CD4-positive, alpha-beta memory T cell (primary cell): ENCODE data around the gene LRRC52. TPM values are rescaled to one million over a fixed set of nuclear protein-coding genes. Genes with fewer than 3 reads are reported as not detected.

ENCODE experiments used
- CTCF ChIA-PET: fragments of 350-600 bp; sonication (Branson Sonifier 250); formaldehyde crosslinking; loops from one replicate; lab custom pipeline; 2021; ENCODE audit warnings: inconsistent platforms; ENCODE audit not compliant: partially characterized antibody; lab: Charles Lee
- POLR2A ChIA-PET: fragments of 350-600 bp; sonication (Branson Sonifier 250); formaldehyde crosslinking; loops from one replicate; lab custom pipeline; 2021; ENCODE audit not compliant: partially characterized antibody; lab: Charles Lee
- DNase-seq, 5 donors: peaks; one replicate each; pipeline versions ENCODE4 v3.0.0 to v3.0.0-alpha.2; 2020 to 2022; ENCODE audit warnings: mixed read lengths in 1 of 5
- H3K27ac ChIP-seq: one replicate; pipeline ENCODE4 v1.7.0; 2013; ENCODE audit warnings: low read depth, low read length
- H3K27me3 ChIP-seq: 2 replicates; pipeline ENCODE4 v1.7.0; 2013; ENCODE audit warnings: mild to moderate bottlenecking, low read length, moderate library complexity; ENCODE audit not compliant: insufficient read depth
- H3K36me3 ChIP-seq: 2 replicates; pipeline ENCODE4 v1.7.0; 2013; ENCODE audit warnings: mild to moderate bottlenecking, low read length, moderate library complexity; ENCODE audit not compliant: insufficient read depth
- H3K4me1 ChIP-seq: 2 replicates; pipeline ENCODE4 v1.7.0; 2013; ENCODE audit warnings: mild to moderate bottlenecking, low read length, moderate library complexity; ENCODE audit not compliant: insufficient read depth
- H3K4me3 ChIP-seq, 2 donors: one replicate each; pipeline ENCODE4 v1.7.0; 2013; ENCODE audit warnings: low read length in 2 of 2, mild to moderate bottlenecking in 1 of 2
- H3K9me3 ChIP-seq, 2 donors: one replicate each; pipeline ENCODE4 v1.7.0; 2013; ENCODE audit warnings: low read length in 2 of 2, control low read depth in 1 of 2; ENCODE audit not compliant: control insufficient read depth in 1 of 2
- H3K27ac Mint-ChIP-seq, 7 donors: one replicate each; pipeline ENCODE4 v1.8.0; 2020 to 2021; ENCODE audit warnings: mixed read lengths in 7 of 7, mild to moderate bottlenecking in 6 of 7, inconsistent platforms in 3 of 7, moderate library complexity in 3 of 7
- H3K27me3 Mint-ChIP-seq, 2 donors: one replicate each; pipeline ENCODE4 v1.8.0; 2020 to 2021; ENCODE audit warnings: mixed read lengths in 2 of 2
- H3K36me3 Mint-ChIP-seq, 2 donors: one replicate each; pipeline ENCODE4 v1.8.0; 2020 to 2021; ENCODE audit warnings: mixed read lengths in 2 of 2, inconsistent platforms in 1 of 2, mild to moderate bottlenecking in 1 of 2
- H3K4me1 Mint-ChIP-seq, 4 donors: one replicate each; pipeline ENCODE4 v1.8.0; 2020 to 2021; ENCODE audit warnings: mixed read lengths in 4 of 4, mild to moderate bottlenecking in 1 of 4
- H3K4me3 Mint-ChIP-seq, 8 donors: one replicate each; pipeline ENCODE4 v1.8.0; 2020 to 2021; ENCODE audit warnings: mixed read lengths in 8 of 8, mild to moderate bottlenecking in 7 of 8, moderate library complexity in 6 of 8, inconsistent platforms in 3 of 8
- H3K9me3 Mint-ChIP-seq, 8 donors: one replicate each; pipeline ENCODE4 v1.8.0; 2020 to 2021; ENCODE audit warnings: mixed read lengths in 8 of 8, mild to moderate bottlenecking in 5 of 8, inconsistent platforms in 3 of 8, moderate library complexity in 1 of 8
- intact Hi-C: fragments of 100-400 bp; cut with micrococcal nuclease; formaldehyde crosslinking; loops from one replicate; pipeline ENCODE4 v1.15.1; 2023
- polyA plus RNA-seq, 2 donors: library from polyadenylated mRNA; unstranded; fragments of 300-500 nt; fragmentation: Illumina TruSeq; gene quantifications; one replicate each; pipeline ENCODE4 v1.2.3, GENCODE V29; 2021
- total RNA-seq, 2 experiments: library from RNA; stranded (reverse); gene quantifications; one replicate each; pipeline ENCODE4 v1.2.3, GENCODE V29; 2021

LRRC52 gene
- total and polyA plus RNA-seq, 4 experiments from 2014 or later, result not detected

GRCh38 chr1:165573787-165574186 is 30.0 kb downstream of the LRRC52 start:
- CTCF ChIA-PET, result no interaction called here
- H3K27me3 ChIP-seq, result no peaks in the 10 kb centered on the region
- no peaks in the 10 kb centered on the region for H3K4me1 ChIP-seq
- Mint-ChIP-seq H3K9me3 (peaks cover 0 to 2% (median 0%) of the 10 kb centered on the region in 8 donors), H3K27ac (no peak overlapping the region), H3K27me3 (peaks cover 11 to 15% of the 10 kb centered on the region in 2 donors), H3K36me3 (no peaks in the 10 kb centered on the region), H3K4me1 (no peaks in the 10 kb centered on the region), H3K4me3 (no peak overlapping the region)
- no peak overlapping the region for H3K4me3 ChIP-seq
- POLR2A ChIA-PET, result no interaction called here
- H3K9me3 ChIP-seq, result no peaks in the 10 kb centered on the region
- no peak overlapping the region for H3K27ac ChIP-seq
- intact Hi-C loops, result no loop called here
- H3K36me3 ChIP-seq, result no peaks in the 10 kb centered on the region
- DNase-seq, result no peak

GRCh38 chr1:165574295-165574694 is 30.5 kb downstream of the LRRC52 start:
- Mint-ChIP-seq H3K4me1 (no peaks in the 10 kb centered on the region), H3K36me3 (no peaks in the 10 kb centered on the region), H3K27ac (no peak overlapping the region), H3K9me3 (peaks cover 0 to 2% (median 0%) of the 10 kb centered on the region in 8 donors), H3K4me3 (no peak overlapping the region), H3K27me3 (peaks cover 11 to 15% of the 10 kb centered on the region in 2 donors)
- no peaks in the 10 kb centered on the region for H3K4me1 ChIP-seq
- intact Hi-C loops, result no loop called here
- no peak for DNase-seq
- no peak overlapping the region for H3K27ac ChIP-seq
- no peaks in the 10 kb centered on the region for H3K27me3 ChIP-seq
- POLR2A ChIA-PET, result no interaction called here
- no peaks in the 10 kb centered on the region for H3K36me3 ChIP-seq
- H3K9me3 ChIP-seq, result no peaks in the 10 kb centered on the region
- CTCF ChIA-PET, result no interaction called here
- H3K4me3 ChIP-seq, result no peak overlapping the region

- Histone ChIP-seq H3K9me3 (no peaks in the 10 kb centered on the region), H3K27ac (no peak overlapping the region), H3K36me3 (no peaks in the 10 kb centered on the region), H3K27me3 (no peaks in the 10 kb centered on the region), H3K4me1 (no peaks in the 10 kb centered on the region), H3K4me3 (no peak overlapping the region)
- no peak overlapping the region for H3K27ac Mint-ChIP-seq
- no peaks in the 10 kb centered on the region for H3K4me1 Mint-ChIP-seq
- ChIA-PET CTCF (interaction anchor here (1.2 to 1.3 kb wide), 2 partner anchors 16 to 208 kb away, joined by 4 to 5 read pairs; no protein-coding TSS in a partner anchor), POLR2A (no interaction called here)
- intact Hi-C loops, result no loop called here
- H3K9me3 Mint-ChIP-seq, result peaks cover 0 to 2% (median 0%) of the 10 kb centered on the region in 8 donors
- no peaks in the 10 kb centered on the region for H3K36me3 Mint-ChIP-seq
- no peak overlapping the region for H3K4me3 Mint-ChIP-seq
- no peak for DNase-seq
- H3K27me3 Mint-ChIP-seq, result peaks cover 10 to 13% of the 10 kb centered on the region in 2 donors
Measured at GRCh38 chr1:165575468-165576099, 31.8 kb downstream of the LRRC52 start.

DNA sequence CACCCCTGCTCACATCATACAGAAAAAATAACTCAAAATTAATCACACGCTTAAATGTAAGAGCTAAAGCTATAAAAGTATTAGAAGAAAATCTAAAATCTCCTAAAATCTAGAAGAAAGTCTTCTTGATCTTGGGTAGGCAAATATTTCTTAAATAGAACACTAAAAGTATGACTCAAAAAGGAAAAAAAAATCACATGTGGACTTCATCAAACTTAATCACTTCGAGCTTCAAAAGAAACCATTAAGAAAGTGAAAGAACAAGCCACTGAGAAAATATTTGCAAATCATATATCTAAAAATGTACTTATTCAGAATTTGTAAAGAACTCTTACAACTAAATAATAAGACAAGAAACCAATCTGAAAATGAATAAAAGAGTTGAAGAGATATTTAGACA is 32.7 kb downstream of the LRRC52 start:
- no peaks in the 10 kb centered on the region for H3K36me3 Mint-ChIP-seq
- peaks cover 0 to 2% (median 0%) of the 10 kb centered on the region in 8 donors for H3K9me3 Mint-ChIP-seq
- Histone ChIP-seq H3K4me3 (no peak overlapping the region), H3K9me3 (no peaks in the 10 kb centered on the region), H3K27me3 (no peaks in the 10 kb centered on the region), H3K27ac (no peak overlapping the region), H3K36me3 (no peaks in the 10 kb centered on the region), H3K4me1 (no peaks in the 10 kb centered on the region)
- H3K27me3 Mint-ChIP-seq, result peaks cover 7 to 11% of the 10 kb centered on the region in 2 donors
- POLR2A ChIA-PET, result no interaction called here
- no peak overlapping the region for H3K4me3 Mint-ChIP-seq
- no peak for DNase-seq
- H3K27ac Mint-ChIP-seq, result no peak overlapping the region
- H3K4me1 Mint-ChIP-seq, result no peaks in the 10 kb centered on the region
- intact Hi-C loops, result no loop called here
- CTCF ChIA-PET, result interaction anchor here (1.0 to 1.3 kb wide), 3 partner anchors 16 to 209 kb away, joined by 4 to 5 read pairs (median 4); no protein-coding TSS in a partner anchor

DNA sequence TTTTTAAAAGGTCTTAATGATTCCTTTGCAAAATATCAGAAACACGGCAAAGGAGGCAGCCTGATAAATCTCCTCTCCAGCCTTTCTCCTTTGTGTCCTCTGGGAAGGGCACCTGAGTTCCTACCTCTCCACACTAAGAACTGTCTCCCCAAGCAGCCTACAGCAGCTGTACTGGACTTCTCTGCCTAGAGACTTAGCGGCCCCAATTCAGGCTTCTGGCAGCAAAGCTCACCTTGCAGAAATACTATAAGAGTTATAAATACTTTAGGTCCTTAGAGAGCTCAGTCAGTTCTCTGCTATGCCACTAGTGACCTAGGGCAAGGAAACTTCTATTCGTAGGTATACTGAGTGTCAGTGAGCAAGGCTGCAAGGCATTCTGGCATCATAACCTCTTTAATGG is 33.9 kb downstream of the LRRC52 start:
- Histone ChIP-seq H3K27me3 (no peaks in the 10 kb centered on the region), H3K4me1 (no peaks in the 10 kb centered on the region), H3K36me3 (no peaks in the 10 kb centered on the region), H3K4me3 (no peak overlapping the region), H3K27ac (no peak overlapping the region), H3K9me3 (no peaks in the 10 kb centered on the region)
- POLR2A ChIA-PET, result no interaction called here
- no peaks in the 10 kb centered on the region for H3K4me1 Mint-ChIP-seq
- peaks cover 7 to 10% of the 10 kb centered on the region in 2 donors for H3K27me3 Mint-ChIP-seq
- no peak for DNase-seq
- intact Hi-C loops, result no loop called here
- CTCF ChIA-PET, result interaction anchor here (1.1 kb wide), 1 partner anchor 210 kb away, joined by 4 read pairs; no protein-coding TSS in a partner anchor
- no peak overlapping the region for H3K27ac Mint-ChIP-seq
- H3K36me3 Mint-ChIP-seq, result no peaks in the 10 kb centered on the region
- H3K9me3 Mint-ChIP-seq, result peaks cover 0 to 2% (median 0%) of the 10 kb centered on the region in 8 donors
- H3K4me3 Mint-ChIP-seq, result no peak overlapping the region

DNA sequence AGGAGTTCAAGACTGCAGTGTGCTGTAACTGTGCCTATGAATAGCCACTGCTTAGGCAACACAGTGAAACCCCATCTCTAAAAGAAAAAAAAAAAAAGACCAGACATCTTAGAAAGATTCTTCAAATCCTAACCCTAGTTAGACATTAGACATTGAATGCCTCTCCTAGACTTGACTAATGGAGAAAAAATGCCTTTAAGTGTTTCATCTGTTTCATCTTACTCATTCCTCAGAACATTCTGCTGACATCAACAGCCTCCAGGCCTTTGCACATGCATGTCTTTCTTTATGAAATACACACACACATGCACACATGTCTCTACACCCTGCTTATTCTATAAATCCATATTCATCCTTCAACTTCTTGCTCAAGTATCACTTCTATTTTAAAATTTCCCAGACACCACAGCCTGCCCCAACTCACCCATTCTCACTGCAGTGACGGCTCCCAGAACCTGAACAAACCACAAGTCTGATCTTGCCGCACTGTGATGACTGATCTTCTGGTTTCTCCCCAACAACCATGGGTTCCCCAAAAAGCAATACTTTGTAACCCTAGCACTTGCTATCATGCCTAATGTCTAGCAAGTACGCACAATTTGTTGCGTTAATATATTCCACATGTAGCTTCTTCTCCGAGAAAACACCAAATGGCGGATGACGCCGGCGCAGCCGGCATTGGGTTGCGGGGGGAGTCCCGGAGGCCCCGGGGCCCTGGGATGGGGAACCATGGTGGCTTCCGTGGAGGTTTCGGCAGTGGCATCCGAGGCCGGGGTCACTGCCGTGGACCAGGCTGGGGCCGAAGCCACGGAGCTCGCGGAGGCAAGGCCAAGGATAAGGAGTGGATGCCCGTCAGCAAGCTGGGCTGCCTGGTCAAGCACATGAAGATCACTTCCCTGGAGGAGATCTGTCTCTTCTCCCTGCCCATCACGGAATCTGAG is 37.4 kb downstream of the LRRC52 start:
- POLR2A ChIA-PET, result no interaction called here
- CTCF ChIA-PET, result no interaction called here

GRCh38 chr1:165581926-165582325 is 38.1 kb downstream of the LRRC52 start:
- no peak overlapping the region for H3K4me3 ChIP-seq
- intact Hi-C loops, result no loop called here
- H3K27ac Mint-ChIP-seq, result no peak overlapping the region
- DNase-seq, result no peak
- no peaks in the 10 kb centered on the region for H3K36me3 ChIP-seq
- H3K4me1 Mint-ChIP-seq, result no peaks in the 10 kb centered on the region
- H3K4me3 Mint-ChIP-seq, result no peak overlapping the region
- H3K4me1 ChIP-seq, result no peaks in the 10 kb centered on the region
- H3K27me3 ChIP-seq, result no peaks in the 10 kb centered on the region
- CTCF ChIA-PET, result no interaction called here
- H3K36me3 Mint-ChIP-seq, result no peaks in the 10 kb centered on the region
- peaks cover 10 to 21% of the 10 kb centered on the region in 2 donors for H3K27me3 Mint-ChIP-seq
- no peak overlapping the region for H3K27ac ChIP-seq
- H3K9me3 Mint-ChIP-seq, result no peaks in the 10 kb centered on the region
- no peaks in the 10 kb centered on the region for H3K9me3 ChIP-seq
- POLR2A ChIA-PET, result no interaction called here

More for the DNA sequence above, 37.4 kb downstream of the LRRC52 start:
- Histone ChIP-seq H3K27me3 (no peaks in the 10 kb centered on the region), H3K4me3 (no peak overlapping the region), H3K27ac (no peak overlapping the region), H3K4me1 (no peaks in the 10 kb centered on the region), H3K36me3 (no peaks in the 10 kb centered on the region), H3K9me3 (no peaks in the 10 kb centered on the region)
- no peaks in the 10 kb centered on the region for H3K9me3 Mint-ChIP-seq
- no peaks in the 10 kb centered on the region for H3K4me1 Mint-ChIP-seq
- DNase-seq, result no peak
- no peaks in the 10 kb centered on the region for H3K36me3 Mint-ChIP-seq
- no peak overlapping the region for H3K27ac Mint-ChIP-seq
- intact Hi-C loops, result no loop called here
- peak overlapping the region in 1 of 8 donors; percentile 6 for H3K4me3 Mint-ChIP-seq
- H3K27me3 Mint-ChIP-seq, result peaks cover 9 to 17% of the 10 kb centered on the region in 2 donors
